Measurements from ENCODE around the gene LRRC74A.
"Not testable (repeated sequence)": the region's sequence is repeated elsewhere in the genome, so short reads cannot be mapped to it uniquely, and the experiment has no call there.

Gene LRRC74A

DNA sequence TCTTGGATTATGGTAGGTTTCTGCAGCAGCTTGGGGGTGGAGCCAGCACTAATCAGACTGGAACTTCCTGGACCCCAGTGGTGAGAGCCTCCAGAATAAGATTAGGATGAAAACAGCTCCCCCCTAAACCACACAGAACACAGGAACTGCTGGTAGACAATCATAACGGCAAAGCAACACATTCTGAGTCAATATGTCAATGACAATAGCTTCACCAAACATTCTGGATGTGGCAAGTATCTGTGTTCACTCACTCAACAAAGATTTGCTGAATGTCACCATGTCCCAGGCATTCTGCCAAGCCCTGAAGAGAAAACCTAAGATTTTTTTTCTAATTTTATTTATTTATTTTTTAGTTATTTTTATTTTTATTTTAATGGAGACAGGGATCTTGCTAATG is 65.2 kb downstream of the LRRC74A start:
- no peak for DNase-seq

DNA sequence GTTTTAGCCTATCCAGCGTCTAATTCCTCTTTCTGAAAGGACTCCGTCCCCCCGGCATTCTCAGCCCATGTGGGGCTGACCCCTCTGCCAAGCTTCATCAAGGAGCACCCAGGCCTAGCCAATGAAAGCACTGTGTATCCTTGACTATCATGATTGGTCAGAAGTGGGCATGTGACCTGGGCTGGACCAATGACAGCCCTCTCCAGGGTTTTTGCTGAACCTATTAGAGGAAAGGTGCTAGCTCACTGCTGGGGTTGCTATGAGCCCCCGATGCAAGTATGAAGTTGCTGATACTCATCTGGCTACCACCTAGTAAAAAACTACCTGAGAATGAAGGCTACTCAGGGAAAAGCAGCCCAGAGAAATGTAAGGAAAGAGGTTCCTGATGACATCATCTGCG is 68.1 kb downstream of the LRRC74A start:
- no peak for DNase-seq

DNA sequence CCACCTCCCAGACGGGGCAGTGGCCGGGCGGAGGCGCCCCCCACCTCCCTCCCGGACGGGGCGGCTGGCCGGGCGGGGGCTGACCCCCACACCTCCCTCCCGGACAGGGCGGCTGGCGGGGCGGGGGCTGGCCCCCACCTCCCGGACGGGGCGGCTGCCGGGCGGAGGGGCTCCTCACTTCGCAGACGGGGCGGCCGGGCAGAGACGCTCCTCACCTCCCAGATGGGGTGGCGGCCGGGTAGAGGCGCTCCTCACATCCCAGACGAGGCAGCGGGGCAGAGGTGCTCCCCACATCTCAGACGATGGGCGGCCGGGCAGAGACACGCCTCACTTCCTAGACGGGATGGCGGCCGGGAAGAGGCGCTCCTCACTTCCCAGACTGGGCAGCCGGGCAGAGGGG is 71.8 kb downstream of the LRRC74A start:
- DNase-seq = not testable (repeated sequence)

DNA sequence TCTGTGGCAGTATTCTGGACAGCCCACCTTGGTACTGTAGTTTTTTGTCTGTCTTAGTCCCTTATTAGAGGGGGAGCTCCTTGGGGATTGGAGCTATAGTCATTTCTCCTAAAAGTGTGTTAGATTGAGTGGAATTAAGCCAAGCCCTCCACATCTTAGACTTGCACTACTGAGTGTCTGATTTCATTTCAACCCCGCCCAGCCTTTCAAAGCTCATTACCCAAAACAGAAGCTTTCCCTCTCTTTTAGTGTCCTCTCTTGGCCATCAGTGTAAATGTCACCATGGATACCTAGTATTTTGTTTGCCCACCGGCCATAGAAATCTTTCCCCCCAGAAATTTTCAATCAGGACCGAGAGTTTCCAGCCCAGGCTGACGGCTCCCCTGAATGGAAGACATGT is 74.5 kb downstream of the LRRC74A start:
- DNase-seq = no peak

DNA sequence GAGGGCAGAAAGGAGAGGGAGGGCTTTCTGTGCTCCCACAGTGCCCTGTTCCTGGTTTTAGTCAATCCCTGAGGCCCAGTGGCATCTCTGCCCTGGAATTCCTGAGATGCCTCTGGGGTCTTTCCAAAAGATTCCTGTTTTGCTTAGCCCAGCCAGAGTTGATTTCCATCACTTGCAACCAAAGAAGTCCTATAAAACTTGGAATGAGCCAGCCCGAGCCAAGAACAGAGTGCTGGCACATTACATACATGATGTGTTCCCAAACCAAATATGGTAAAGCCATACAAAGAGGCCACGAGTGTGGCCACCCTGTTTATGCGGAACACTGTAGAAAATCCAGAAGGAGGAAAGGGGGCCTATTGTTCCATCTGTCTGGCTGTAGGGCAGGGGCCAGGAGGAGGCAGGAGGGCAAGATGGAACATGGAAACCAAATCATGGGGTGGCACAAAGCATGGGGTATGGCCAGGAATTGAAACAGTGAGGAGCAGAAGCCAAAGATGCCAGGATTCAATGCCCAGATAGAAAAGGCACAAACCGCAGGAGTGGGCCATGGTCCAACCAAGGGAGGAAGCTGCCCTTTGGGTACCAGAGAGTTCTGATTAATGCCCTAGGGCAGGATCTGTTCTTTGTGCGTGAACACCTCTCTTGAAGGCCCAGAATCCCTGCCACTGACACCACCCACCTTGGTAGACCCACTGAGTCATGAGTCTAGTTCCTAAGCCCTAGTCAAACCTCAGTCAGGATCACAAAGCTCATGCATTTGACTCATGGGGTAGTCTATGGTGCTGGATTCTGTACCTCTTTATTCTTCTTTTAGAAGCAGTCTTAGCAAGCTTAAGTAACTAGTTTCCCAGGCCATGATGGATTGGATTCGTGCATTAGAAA is 75.2 kb downstream of the LRRC74A start:
- DNase-seq = no peak

DNA sequence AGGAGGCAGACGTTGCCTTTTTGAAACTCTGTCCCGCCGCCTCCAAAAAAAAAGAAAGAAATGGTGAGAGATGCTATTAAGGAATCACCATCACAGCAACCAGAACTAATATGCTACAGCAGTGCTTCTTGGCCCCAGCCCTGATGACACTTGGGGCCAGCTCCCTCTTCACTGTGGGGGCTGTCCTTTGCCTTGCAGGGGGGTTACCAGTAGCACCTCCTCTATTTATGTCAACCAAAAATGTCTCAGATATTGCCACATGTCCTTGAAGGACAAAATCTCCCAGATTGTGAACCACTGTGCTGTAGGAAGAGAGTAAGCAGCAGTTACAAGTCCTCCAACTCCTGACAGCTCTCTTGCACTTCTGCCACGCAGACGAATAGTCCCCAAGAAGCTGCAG is 76.4 kb downstream of the LRRC74A start:
- no peak for DNase-seq

DNA sequence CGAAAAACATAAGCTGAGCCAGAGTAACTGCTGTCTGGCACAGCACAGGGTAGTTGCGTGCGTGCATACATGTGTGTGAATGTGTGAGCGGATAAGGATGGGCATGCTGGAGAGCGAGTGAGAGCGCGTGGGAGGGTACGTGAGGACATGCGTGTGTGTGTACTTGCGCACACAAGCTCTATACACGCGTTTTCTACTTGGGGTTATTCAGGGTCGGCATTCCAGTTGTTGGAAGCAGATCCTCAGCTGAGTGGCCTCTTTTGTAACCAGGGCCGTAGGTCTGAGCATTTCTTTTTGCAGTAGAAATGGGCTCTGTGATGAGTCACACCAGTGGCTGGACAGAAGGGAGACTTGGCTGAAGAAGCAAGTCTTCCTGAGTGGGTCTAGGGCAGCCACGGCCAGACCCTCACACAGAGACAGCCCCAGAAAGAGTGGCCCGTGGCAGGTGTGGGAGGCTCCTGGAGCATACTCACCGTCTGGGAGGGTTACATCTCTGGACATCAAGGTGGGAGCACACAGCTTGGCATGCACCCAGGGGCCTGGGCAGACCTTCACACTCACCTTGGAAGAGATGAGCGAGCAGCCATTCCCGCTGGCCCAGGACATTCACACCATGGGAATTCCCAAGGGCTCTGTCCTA is 78.0 kb downstream of the LRRC74A start:
- peak; percentile 70 to 84 (median 77) for DNase-seq

DNA sequence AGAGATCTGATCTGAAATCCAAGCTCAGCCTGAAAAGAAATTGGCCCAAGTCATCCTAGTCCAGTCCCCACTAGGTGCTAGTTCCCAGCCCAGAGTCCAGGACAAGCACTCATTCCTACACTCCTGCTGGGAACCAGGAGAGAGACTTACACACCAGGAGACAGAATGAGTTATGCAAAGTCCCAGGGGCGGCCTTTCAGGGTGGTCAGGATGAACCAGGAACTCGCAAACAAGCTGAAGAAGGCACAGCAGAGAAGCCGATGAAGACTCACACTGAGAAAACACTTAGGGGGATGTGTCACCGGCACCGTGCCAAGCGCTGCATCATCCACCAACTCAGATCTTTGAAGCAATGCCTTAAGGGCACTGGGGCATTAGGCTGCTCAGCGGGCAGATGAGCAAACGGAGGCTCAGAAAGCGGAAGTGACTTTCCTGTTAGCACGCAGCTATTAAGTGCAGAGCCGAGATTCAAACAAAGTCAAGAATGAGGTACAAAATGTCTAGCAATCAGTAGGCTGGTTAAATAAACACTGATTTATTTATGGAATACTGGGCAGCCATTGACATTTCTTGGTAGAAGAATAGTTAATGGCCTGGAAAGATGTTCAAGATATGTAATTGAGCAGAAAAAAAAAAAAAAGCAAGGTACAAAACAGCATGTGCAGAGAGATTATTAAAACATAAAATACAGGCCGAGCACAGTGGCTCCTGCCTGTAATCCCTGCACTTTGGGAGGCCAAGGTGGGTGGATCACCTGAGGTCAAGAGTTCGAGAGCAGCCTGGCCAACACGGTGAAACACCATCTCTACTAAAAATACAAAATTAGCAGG is 78.7 kb downstream of the LRRC74A start:
- DNase-seq = peak; percentile 98 to 100 (median 98)

DNA sequence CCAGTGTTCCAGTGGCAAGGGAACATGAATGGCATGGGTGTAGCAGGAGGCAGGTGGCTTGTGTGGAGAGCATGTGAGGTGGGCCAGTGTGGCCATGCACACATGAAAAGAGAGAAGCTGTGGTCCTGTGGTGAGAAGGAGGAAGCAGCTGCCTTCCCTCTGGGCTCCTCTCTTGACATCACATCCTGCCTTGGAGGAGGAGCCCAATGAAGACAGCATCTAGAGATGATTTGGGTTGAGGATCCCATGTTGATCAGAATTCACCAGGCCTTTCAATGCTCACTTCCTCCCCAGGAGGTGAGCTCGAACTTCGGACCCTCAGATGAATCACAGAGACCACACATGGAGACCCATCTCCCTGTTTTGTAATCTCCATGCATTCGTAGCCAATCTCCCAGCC is 82.6 kb downstream of the LRRC74A start:
- DNase-seq = peak; percentile 86 to 95 (median 92)

DNA sequence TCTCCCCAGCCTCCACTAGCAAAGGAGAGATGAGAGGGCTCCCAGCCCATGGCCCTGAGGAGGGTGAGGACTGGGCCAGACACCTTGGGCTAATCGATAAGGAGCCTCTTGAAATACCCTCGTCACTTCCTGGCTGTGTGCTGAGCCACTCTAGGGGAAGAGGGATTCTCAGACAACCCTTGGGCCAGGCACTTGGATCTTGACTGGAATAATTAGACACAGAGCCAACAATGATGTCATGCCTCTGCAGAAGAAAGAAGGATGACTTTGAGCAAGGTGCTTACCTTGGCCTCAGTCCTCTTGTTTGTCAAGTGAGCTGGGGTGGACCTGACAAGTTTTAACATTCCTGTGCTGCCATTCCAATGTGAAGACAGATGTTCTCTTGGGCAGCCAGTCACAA is 83.1 kb downstream of the LRRC74A start:
- DNase-seq = no peak

DNA sequence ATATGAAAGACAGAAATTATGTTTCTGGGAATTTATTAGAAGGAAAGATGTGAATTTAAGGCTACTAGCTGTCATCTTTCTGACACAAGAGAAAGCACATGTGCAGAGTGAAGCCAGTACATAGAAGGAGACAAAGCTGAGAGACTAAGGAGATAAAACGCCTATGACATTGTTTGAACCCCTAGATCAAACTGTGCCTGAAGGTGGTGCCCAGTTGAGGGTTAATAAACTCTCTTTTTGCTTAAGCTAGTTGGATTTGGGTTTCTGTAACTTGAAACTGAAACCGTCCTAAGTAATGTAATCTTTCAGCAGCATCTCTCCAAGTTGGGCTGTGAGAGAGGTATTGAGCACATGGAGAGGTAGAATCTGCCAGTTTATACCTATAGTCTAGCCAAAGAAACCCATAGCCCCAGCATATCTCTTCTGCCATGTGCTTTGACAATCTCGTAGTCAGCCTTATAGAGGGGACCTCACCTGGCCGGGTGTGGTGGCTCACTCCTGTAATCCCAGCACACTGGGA is 84.2 kb downstream of the LRRC74A start:
- peak in 1 of 4 experiments; percentile 2 for DNase-seq

DNA sequence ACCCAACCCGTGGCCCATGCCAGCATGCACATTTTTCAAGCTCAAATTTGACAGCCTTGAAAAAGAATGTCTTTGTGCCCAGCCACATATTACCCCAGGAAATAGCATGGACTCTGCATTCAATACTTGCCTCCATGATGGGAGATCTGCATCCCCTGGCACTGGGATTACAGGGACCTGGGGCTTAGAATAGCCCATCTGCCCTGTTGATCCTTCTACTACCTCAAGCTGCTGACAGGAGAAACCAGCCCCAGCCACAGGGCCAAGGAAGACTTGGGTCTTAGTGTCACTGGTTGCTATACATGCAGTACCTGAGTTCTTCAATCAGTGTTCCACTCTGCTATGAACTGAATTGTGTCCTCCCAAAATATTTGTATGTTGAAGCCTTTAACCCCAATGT is 85.3 kb downstream of the LRRC74A start:
- DNase-seq = peak in 1 of 4 experiments; percentile 4

DNA sequence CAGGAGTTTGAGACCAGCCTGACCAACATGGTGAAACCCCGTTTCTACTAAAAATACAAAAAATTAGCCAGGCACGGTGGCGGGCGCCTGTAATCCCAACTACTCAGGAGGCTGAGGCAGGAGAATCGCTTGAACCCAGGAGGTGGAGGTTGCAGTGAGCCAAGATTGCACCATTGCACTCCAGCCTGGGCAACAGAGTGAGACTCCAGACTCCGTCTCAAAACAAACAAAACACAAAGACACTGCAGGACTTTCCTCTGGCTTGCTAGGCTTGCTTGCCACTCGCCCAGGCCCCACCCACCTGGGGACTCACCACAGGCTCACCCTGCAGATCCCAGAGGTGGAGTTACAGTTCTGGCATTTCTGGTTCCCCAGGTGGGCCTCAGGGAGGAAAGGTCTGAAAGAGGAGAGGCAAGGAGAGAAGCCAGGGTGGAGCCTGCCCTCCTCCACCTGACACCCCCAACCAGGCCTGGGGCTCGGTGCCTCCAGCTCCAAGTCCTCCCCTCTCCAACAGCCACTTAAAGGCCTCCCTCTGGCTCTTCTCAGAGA is 88.4 kb downstream of the LRRC74A start:
- DNase-seq = not testable (repeated sequence)

DNA sequence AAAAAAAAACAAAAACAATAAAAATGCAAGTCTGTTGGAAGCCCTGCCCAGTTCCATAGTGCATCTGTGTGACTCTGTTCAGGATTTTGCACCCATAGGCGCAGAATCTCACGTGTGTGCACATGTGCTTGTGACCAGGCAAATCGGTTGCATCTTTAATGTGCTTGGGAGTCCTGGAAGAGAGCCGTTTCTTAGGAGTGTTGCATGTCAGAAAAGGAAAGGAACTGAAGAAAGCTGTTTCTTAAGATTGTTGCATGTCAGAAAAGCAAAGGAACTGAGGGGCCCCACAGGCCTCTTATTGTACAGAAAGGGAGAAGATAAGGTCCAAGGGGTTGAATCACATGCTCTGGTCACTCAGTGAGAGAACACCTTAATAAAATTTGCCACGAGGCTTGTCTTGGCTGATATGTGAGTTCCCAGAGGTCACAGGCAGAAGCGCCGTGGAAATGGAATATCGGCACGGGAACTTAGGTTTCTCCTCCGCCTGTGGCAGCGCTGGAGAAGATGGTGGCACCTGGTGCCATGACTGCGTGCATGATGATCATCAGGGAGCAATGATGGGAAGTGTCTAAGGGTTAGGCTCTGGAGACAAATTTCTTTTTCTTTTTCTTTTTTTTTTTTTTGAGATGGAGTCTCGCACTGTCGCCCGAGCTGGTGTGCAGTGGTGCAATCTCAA is 90.0 kb downstream of the LRRC74A start:
- peak; percentile 48 to 63 (median 57) for DNase-seq

DNA sequence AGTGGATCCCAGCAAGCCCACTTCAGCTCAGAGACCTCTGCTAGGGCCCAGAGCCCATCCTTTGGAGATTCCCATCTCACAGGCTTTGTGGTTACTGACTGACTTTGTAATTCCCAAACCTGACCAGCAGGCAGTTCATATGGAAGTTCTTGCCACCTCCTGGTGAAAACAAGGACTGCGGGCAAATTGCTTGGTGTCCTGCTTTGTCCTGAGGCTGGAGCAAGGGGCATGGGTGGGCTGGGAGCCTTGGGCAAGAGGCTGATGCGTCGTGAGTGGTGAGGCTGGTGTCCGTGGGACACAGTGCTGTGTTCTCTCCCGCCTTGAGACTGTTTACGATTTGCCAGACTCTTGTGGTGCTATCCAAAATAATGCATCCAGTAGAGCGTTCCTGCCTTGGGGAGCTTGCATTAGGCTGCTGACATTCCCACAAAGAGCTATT is 91.0 kb downstream of the LRRC74A start:
- DNase-seq = peak; percentile 71 to 83 (median 78)

DNA sequence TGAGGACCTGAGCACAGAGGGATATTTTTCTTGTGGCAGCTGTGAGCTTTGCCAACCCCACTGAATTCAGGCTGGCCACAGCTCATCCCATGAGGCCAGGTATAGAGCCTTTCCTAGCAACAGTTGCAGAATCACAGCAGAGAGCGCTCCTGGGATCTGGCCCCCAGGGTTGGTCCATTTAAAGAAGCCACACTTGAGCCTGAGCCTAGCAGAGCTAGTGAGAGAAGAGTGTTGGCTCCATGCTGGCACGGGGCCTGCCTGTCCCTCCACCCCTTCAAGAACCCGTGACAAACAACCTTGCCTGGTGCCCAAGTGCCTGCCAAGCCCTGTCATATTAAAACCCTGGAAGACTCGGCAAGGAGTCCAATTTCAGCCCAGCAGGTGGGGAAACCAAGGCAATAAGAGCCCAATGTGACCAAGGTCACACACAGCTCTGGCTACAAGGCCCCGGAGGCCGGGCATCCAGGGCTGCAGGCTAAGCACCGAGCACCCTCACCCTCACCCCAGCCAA is 91.6 kb downstream of the LRRC74A start:
- no peak for DNase-seq

DNA sequence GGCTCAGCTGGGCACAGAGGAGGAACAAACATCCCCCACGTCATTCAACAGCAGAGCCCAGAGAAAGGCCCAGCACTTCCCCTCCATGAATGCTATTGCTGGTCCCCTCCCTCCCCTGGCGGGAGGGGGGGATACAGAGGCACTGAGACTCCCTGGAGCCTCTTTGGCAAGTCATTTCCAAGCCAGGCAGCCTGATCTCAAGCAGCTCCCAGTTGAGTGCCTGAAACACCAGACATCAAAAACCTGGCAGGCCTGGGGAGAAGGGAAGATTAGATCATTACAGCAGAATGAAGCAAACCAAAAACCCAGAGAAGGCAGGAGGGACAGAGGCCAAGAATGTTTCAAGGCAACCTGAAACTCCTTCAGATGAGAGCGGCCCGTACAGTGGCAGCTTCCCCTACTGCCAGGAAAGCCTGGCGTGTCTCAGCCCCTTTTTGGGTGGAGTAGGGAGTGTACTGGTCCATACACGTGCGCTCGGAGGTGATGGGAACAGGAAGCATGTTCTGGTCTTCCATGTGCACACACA is 92.1 kb downstream of the LRRC74A start:
- DNase-seq = peak; percentile 89 to 94 (median 92)

DNA sequence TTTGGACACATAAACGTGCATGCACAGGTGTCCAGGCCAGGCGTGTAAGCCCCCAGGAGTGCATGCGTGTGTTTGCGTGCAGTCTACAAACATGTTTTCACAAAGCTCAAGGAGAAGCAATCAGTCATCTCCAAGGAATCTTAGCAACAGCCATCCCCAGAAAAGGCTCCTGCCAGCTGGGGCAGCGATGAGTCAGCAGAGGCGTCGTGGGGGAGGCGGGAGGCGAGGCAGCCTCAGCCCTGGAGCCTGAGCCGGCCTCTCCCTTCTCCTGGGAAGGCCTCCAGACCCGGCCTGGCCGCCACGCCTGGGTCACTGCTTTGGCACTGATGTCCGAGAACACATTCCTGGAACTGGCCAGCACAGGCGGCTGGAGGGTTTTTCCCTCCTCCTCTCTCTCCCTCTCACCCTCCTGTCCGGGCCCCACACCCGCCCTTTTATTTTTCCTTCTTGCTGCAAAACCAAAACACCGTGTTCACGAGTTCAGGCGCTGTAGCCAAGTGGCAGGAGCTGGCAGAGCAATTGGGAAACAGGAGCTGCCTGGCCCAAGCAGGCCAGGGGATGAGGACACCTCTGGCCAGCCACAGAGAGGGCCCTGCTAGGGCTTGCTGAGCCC is 92.7 kb downstream of the LRRC74A start:
- peak; percentile 81 to 89 (median 86) for DNase-seq

Measured in suppressor macrophage (primary cell).